Measurements from ENCODE around the gene C1QTNF12.

C1QTNF12 gene

GRCh38 chr1:1228187-1228586 lies 18.3 kb downstream of the C1QTNF12 start:
- Histone ChIP-seq H3K4me3 (ENCODE audit: severe bottlenecking) (no peak overlapping the region), H3K36me3 (ENCODE audit: low read depth) (peaks cover 47% of the 10 kb centered on the region), H3K9me3 (ENCODE audit: severe bottlenecking) (no peaks in the 10 kb centered on the region), H3K27ac (ENCODE audit: poor library complexity, severe bottlenecking) (no peak overlapping the region), H3K4me1 (ENCODE audit: insufficient read depth, poor library complexity, severe bottlenecking) (no peaks in the 10 kb centered on the region), H3K27me3 (ENCODE audit: insufficient read depth, poor library complexity, severe bottlenecking) (no peaks in the 10 kb centered on the region)
- ATAC-seq (ENCODE audit: low read depth) = no peak
- no peak for DNase-seq (ENCODE audit: low spot score)
- no peak for TF ChIP-seq CTCF (IDR thresholded peaks at IDR 0.05; ENCODE audit: poor library complexity, severe bottlenecking)

- Histone ChIP-seq H3K4me3 (ENCODE audit: severe bottlenecking) (no peak overlapping the region), H3K27me3 (ENCODE audit: insufficient read depth, poor library complexity, severe bottlenecking) (no peaks in the 10 kb centered on the region), H3K9me3 (ENCODE audit: severe bottlenecking) (no peaks in the 10 kb centered on the region), H3K36me3 (ENCODE audit: low read depth) (peaks cover 55% of the 10 kb centered on the region), H3K27ac (ENCODE audit: poor library complexity, severe bottlenecking) (no peak overlapping the region), H3K4me1 (ENCODE audit: insufficient read depth, poor library complexity, severe bottlenecking) (no peaks in the 10 kb centered on the region)
- DNase-seq (ENCODE audit: low spot score) (no peak), ATAC-seq (ENCODE audit: low read depth) (no peak)
- no peak for TF ChIP-seq CTCF (IDR thresholded peaks at IDR 0.05; ENCODE audit: poor library complexity, severe bottlenecking)
These were observed 19.1 kb downstream of the C1QTNF12 start for GRCh38 chr1:1227386-1227785.

GRCh38 chr1:1226566-1227362 lies 19.8 kb downstream of the C1QTNF12 start:
- no peak overlapping the region for H3K27ac ChIP-seq (ENCODE audit: poor library complexity, severe bottlenecking)
- no peak overlapping the region for H3K4me3 ChIP-seq (ENCODE audit: severe bottlenecking)
- no peak for ATAC-seq (ENCODE audit: low read depth)
- peaks cover 56% of the 10 kb centered on the region for H3K36me3 ChIP-seq (ENCODE audit: low read depth)
- H3K9me3 ChIP-seq (ENCODE audit: severe bottlenecking) = no peaks in the 10 kb centered on the region
- H3K4me1 ChIP-seq (ENCODE audit: insufficient read depth, poor library complexity, severe bottlenecking) = no peaks in the 10 kb centered on the region
- no peak for DNase-seq (ENCODE audit: low spot score)
- no peaks in the 10 kb centered on the region for H3K27me3 ChIP-seq (ENCODE audit: insufficient read depth, poor library complexity, severe bottlenecking)
- TF ChIP-seq CTCF (IDR thresholded peaks at IDR 0.05; ENCODE audit: poor library complexity, severe bottlenecking) = no peak

GRCh38 chr1:1225913-1226312 lies 20.6 kb downstream of the C1QTNF12 start:
- H3K36me3 ChIP-seq (ENCODE audit: low read depth) = peaks cover 61% of the 10 kb centered on the region
- TF ChIP-seq CTCF (IDR thresholded peaks at IDR 0.05; ENCODE audit: poor library complexity, severe bottlenecking) = no peak
- no peak for DNase-seq (ENCODE audit: low spot score)

GRCh38 chr1:1225238-1225845 lies 21.2 kb downstream of the C1QTNF12 start:
- no peak overlapping the region for H3K27ac ChIP-seq (ENCODE audit: poor library complexity, severe bottlenecking)

More at GRCh38 chr1:1225913-1226312, 20.6 kb downstream of the C1QTNF12 start:
- no peak for ATAC-seq (ENCODE audit: low read depth)
- Histone ChIP-seq H3K27me3 (ENCODE audit: insufficient read depth, poor library complexity, severe bottlenecking) (no peaks in the 10 kb centered on the region), H3K4me1 (ENCODE audit: insufficient read depth, poor library complexity, severe bottlenecking) (no peaks in the 10 kb centered on the region), H3K4me3 (ENCODE audit: severe bottlenecking) (no peak overlapping the region), H3K27ac (ENCODE audit: poor library complexity, severe bottlenecking) (no peak overlapping the region), H3K9me3 (ENCODE audit: severe bottlenecking) (no peaks in the 10 kb centered on the region)

More at GRCh38 chr1:1225238-1225845, 21.2 kb downstream of the C1QTNF12 start:
- no peaks in the 10 kb centered on the region for H3K4me1 ChIP-seq (ENCODE audit: insufficient read depth, poor library complexity, severe bottlenecking)
- no peaks in the 10 kb centered on the region for H3K9me3 ChIP-seq (ENCODE audit: severe bottlenecking)
- H3K27me3 ChIP-seq (ENCODE audit: insufficient read depth, poor library complexity, severe bottlenecking) = no peaks in the 10 kb centered on the region
- DNase-seq (ENCODE audit: low spot score) (no peak), ATAC-seq (ENCODE audit: low read depth) (no peak)
- no peak for TF ChIP-seq CTCF (IDR thresholded peaks at IDR 0.05; ENCODE audit: poor library complexity, severe bottlenecking)
- no peak overlapping the region for H3K4me3 ChIP-seq (ENCODE audit: severe bottlenecking)
- H3K36me3 ChIP-seq (ENCODE audit: low read depth) = peaks cover 65% of the 10 kb centered on the region
